ENCODE measurements around the gene PRELP. TPM values are rescaled to one million over a fixed set of nuclear protein-coding genes. Genes with fewer than 3 reads are reported as not detected.

PRELP gene
- total RNA-seq (ENCODE audit: low replicate concordance): 1.4 and 3.7 TPM in 2 replicates

- DNase-seq (ENCODE audit: low read depth): peak; percentile 58
- H3K4me3 ChIP-seq (ENCODE audit: low read depth, low read length): no peak within 1 kb of the TSS
- peak; percentile 5 for TF ChIP-seq CTCF (IDR thresholded peaks at IDR 0.05; ENCODE audit: insufficient read depth, low read length)
These were observed at the start of gene PRELP for GRCh38 chr1:203475012-203475981. PRELP (plus strand) TSS chr1:203475806; CDS start chr1:203483185, 7,379 bp downstream.

GRCh38 chr1:203426366-203426765, 49.2 kb upstream of the PRELP start:
- no peak for TF ChIP-seq CTCF (IDR thresholded peaks at IDR 0.05; ENCODE audit: insufficient read depth, low read length)
- no peak overlapping the region for H3K4me3 ChIP-seq (ENCODE audit: low read depth, low read length)
- no peak for DNase-seq (ENCODE audit: low read depth)

GRCh38 chr1:203426870-203427269, 48.7 kb upstream of the PRELP start:
- no peak overlapping the region for H3K4me3 ChIP-seq (ENCODE audit: low read depth, low read length)
- DNase-seq (ENCODE audit: low read depth): no peak
- no peak for TF ChIP-seq CTCF (IDR thresholded peaks at IDR 0.05; ENCODE audit: insufficient read depth, low read length)

- no peak for TF ChIP-seq CTCF (IDR thresholded peaks at IDR 0.05; ENCODE audit: insufficient read depth, low read length)
- no peak for DNase-seq (ENCODE audit: low read depth)
- H3K4me3 ChIP-seq (ENCODE audit: low read depth, low read length): no peak overlapping the region
These were observed 48.2 kb upstream of the PRELP start for GRCh38 chr1:203427451-203427850.

- H3K4me3 ChIP-seq (ENCODE audit: low read depth, low read length): no peak overlapping the region
- no peak for DNase-seq (ENCODE audit: low read depth)
- TF ChIP-seq CTCF (IDR thresholded peaks at IDR 0.05; ENCODE audit: insufficient read depth, low read length): no peak
These were observed 46.5 kb upstream of the PRELP start for GRCh38 chr1:203428981-203429599.

- H3K4me3 ChIP-seq (ENCODE audit: low read depth, low read length): no peak overlapping the region
- no peak for DNase-seq (ENCODE audit: low read depth)
- TF ChIP-seq CTCF (IDR thresholded peaks at IDR 0.05; ENCODE audit: insufficient read depth, low read length): no peak
These were observed 40.0 kb upstream of the PRELP start for GRCh38 chr1:203435615-203436014.

Data from fibroblast of the aortic adventitia (primary cell).